ENCODE measurements around the gene CYP46A1. TPM values are rescaled to one million over a fixed set of nuclear protein-coding genes. Genes with fewer than 3 reads are reported as not detected.

CYP46A1 gene
- total and polyA plus RNA-seq, 2 donors (not counting 1 experiment from before 2014, with no cell fraction given), result 0.27 to 0.28 TPM

DNA sequence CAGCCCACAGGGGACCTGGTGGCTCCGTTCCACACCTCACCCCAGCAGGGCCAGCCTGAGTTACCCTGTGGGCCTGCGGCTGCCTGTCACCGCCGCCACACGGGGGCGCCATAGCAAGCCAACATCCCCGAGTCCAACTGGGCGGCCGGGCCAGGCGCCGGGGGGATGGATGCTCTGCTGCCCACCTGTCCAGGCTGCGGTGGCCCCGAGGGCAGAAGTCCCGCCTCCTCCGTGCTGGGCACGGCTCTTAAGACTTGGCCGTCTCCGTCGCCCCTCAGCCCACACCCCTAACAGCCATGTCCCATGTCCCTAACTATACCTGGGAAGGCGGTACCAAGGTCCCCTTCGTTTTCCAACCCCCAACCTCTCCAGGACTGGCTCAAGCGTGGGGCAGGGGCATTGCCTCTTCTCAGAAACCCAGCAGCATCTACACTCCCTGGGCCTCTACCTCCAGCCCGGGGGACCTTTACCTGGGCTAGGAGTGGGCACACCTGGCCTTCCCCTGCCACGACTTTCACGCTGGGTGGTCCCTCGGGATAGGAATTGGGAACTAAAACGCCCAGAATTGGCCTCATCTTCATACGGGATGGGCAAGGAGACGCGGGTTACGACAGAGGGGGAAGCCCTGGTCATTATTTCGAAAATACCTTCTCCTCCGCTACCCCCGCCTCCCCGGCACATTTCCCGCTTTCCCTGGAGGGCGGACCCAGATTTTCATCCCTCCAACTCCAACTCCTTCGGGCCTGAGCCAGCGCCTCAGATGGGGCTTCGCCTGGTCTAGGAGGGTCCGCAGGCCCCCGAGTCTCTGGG lies 1.1 kb upstream of the CYP46A1 start:
- Mint-ChIP-seq H3K4me1 (peaks cover 13% of the 10 kb centered on the region), H3K27ac (peak overlapping the region; percentile 61), H3K4me3 (peak overlapping the region; percentile 95), H3K9me3 (ENCODE audit: insufficient read depth) (no peaks in the 10 kb centered on the region), H3K27me3 (peaks cover 29% of the 10 kb centered on the region)
- CTCF ChIA-PET, result interaction anchor here (1.0 kb wide), 1 partner anchor 202 kb away, joined by 4 read pairs; the partner anchor contains the start of genes CCNK and SETD3
- peaks cover 17 to 21% of the 10 kb centered on the region in 2 donors for H3K4me1 ChIP-seq (ENCODE audit: control insufficient read depth in 2 of 2, insufficient read depth in 2 of 2, low read length in 2 of 2)
- no peaks in the 10 kb centered on the region for H3K36me3 ChIP-seq (replicated peaks in 1 of 2; ENCODE audit: control extremely low read depth in 1 of 2, control insufficient read depth in 1 of 2, extremely low read depth in 1 of 2, insufficient read depth in 2 of 2, low read length in 1 of 2)
- peak overlapping the region; percentile 41 to 87 for H3K27ac ChIP-seq (ENCODE audit: low read length in 2 of 2)
- ATAC-seq (ENCODE audit: low read depth) (no peak), DNase-seq (peak; percentile 83)
- no peaks in the 10 kb centered on the region for H3K79me2 ChIP-seq (ENCODE audit: control insufficient read depth, insufficient read depth, low read length)
- H3K4me3 ChIP-seq (ENCODE audit: control extremely low read depth in 1 of 5, extremely low read depth in 1 of 5, insufficient read depth in 1 of 5, low read depth in 2 of 5, low read length in 4 of 5), result peak overlapping the region; percentile 41 to 99 (median 84)
- peaks cover 0 to 31% (median 4%) of the 10 kb centered on the region in 4 experiments for H3K27me3 ChIP-seq (replicated peaks in 1 of 4; ENCODE audit: control extremely low read depth in 1 of 4, control insufficient read depth in 3 of 4, insufficient read depth in 4 of 4, low read length in 3 of 4)
- peak overlapping the region; percentile 98 for H3K9ac ChIP-seq (ENCODE audit: low read length)
- H3K4me2 ChIP-seq (replicated peaks; ENCODE audit: low read depth, low read length, poor library complexity, severe bottlenecking), result peak overlapping the region; percentile 100
- peak overlapping the region; percentile 95 for H2AFZ ChIP-seq (ENCODE audit: insufficient read depth, low read depth, low read length, poor library complexity, severe bottlenecking)
- H3K9me3 ChIP-seq (ENCODE audit: control extremely low read depth in 1 of 3, control insufficient read depth in 2 of 3, insufficient read depth in 1 of 3, low read length in 2 of 3), result peaks cover 0 to 28% (median 0%) of the 10 kb centered on the region in 3 donors
- no peaks in the 10 kb centered on the region for H4K20me1 ChIP-seq (ENCODE audit: control insufficient read depth, insufficient read depth, low read length, poor library complexity, severe bottlenecking)
- POLR2A ChIA-PET, result interaction anchor here (1.6 kb wide), 1 partner anchor 202 kb away, joined by 7 read pairs; the partner anchor contains the start of genes CCNK and SETD3
- intact Hi-C loops (cut with micrococcal nuclease), result loop anchor here (5.0 kb wide), 1 partner anchor 694 kb away; the partner anchor contains the start of gene WDR25
- under 1% methylated on average over 41 of the region's 42 CpGs for WGBS (ENCODE audit: insufficient coverage)
- TF ChIP-seq EZH2 (IDR thresholded peaks at IDR 0.05; ENCODE audit: borderline replicate concordance, insufficient read depth, low read depth, low read length, poor library complexity, severe bottlenecking), result no peak
- TF ChIP-seq, protein P1, sequence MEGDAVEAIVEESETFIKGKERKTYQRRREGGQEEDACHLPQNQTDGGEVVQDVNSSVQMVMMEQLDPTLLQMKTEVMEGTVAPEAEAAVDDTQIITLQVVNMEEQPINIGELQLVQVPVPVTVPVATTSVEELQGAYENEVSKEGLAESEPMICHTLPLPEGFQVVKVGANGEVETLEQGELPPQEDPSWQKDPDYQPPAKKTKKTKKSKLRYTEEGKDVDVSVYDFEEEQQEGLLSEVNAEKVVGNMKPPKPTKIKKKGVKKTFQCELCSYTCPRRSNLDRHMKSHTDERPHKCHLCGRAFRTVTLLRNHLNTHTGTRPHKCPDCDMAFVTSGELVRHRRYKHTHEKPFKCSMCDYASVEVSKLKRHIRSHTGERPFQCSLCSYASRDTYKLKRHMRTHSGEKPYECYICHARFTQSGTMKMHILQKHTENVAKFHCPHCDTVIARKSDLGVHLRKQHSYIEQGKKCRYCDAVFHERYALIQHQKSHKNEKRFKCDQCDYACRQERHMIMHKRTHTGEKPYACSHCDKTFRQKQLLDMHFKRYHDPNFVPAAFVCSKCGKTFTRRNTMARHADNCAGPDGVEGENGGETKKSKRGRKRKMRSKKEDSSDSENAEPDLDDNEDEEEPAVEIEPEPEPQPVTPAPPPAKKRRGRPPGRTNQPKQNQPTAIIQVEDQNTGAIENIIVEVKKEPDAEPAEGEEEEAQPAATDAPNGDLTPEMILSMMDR (IDR thresholded peaks at IDR 0.05), result peak; percentile 84

Data from B cell (primary cell).